GM12873 (cell line): Measurements from ENCODE around the gene HOPX.

ENCODE experiments used
- CTCF ChIP-seq: IDR thresholded peaks from 2 replicates; pipeline ENCODE4 v1.5.1; 2012; ENCODE audit warnings: low read depth, mild to moderate bottlenecking, moderate library complexity, low read length, control low read depth; ENCODE audit not compliant: insufficient read depth; ENCODE audit errors: missing control alignments

Gene HOPX

GRCh38 chr4:56643596-56643995, 37.5 kb downstream of the HOPX start:
- no peak for TF ChIP-seq CTCF

GRCh38 chr4:56641494-56642051, 39.5 kb downstream of the HOPX start:
- TF ChIP-seq CTCF: no peak

GRCh38 chr4:56640621-56641493, 40.2 kb downstream of the HOPX start:
- TF ChIP-seq CTCF: no peak

- no peak for TF ChIP-seq CTCF
Observed at GRCh38 chr4:56637791-56638190, 43.3 kb downstream of the HOPX start.

GRCh38 chr4:56637154-56637553, 43.9 kb downstream of the HOPX start:
- TF ChIP-seq CTCF: no peak

GRCh38 chr4:56633486-56633885, 47.6 kb downstream of the HOPX start:
- no peak for TF ChIP-seq CTCF

GRCh38 chr4:56630876-56631666, 50.0 kb downstream of the HOPX start:
- no peak for TF ChIP-seq CTCF
